HepG2 (cell line): Measurements from ENCODE around the gene TUFM. TPM values are rescaled to one million over a fixed set of nuclear protein-coding genes. Genes with fewer than 3 reads are reported as not detected.

Source experiments
- BORCS8-MEF2B ChIP-seq: sonication (generic); formaldehyde crosslinking; IDR thresholded peaks from 2 replicates; pipeline ENCODE4 v1.8.0; 2022; ENCODE audit warnings: mild to moderate bottlenecking, missing genetic modification reagents
- BRCA1 ChIP-seq: sonication (generic); formaldehyde crosslinking; IDR thresholded peaks from 2 replicates; pipeline ENCODE4 v1.4.0; 2020; ENCODE audit warnings: missing genetic modification reagents
- CBFB ChIP-seq: sonication (generic); formaldehyde crosslinking; IDR thresholded peaks from 2 replicates; pipeline ENCODE4 v1.4.0; 2020; ENCODE audit warnings: missing genetic modification reagents
- CCDC6 ChIP-seq: sonication (generic); formaldehyde crosslinking; IDR thresholded peaks from 2 replicates; pipeline ENCODE4 v1.8.1; 2022; ENCODE audit warnings: mild to moderate bottlenecking, missing genetic modification reagents, moderate library complexity
- ETS1 ChIP-seq: sonication (generic); formaldehyde crosslinking; IDR thresholded peaks from 2 replicates; pipeline ENCODE4 v1.4.0; 2020; ENCODE audit warnings: missing genetic modification reagents
- FIP1L1 ChIP-seq: fragments of 200-400 bp; formaldehyde crosslinking; IDR thresholded peaks from 2 replicates; pipeline ENCODE4 v1.6.1; 2018; ENCODE audit warnings: low read depth, mild to moderate bottlenecking, low read length, moderate library complexity, borderline replicate concordance; ENCODE audit not compliant: insufficient read depth
- GABPB1 ChIP-seq: IDR thresholded peaks from 2 replicates; pipeline ENCODE4 v1.6.1; 2016; ENCODE audit warnings: mild to moderate bottlenecking, missing genetic modification reagents, moderate library complexity, missing compliant biosample characterization
- MLLT10 ChIP-seq: sonication (generic); formaldehyde crosslinking; IDR thresholded peaks from 2 replicates; pipeline ENCODE4 v1.4.0; 2020; ENCODE audit warnings: missing genetic modification reagents
- POGK ChIP-seq: sonication (generic); formaldehyde crosslinking; conservative IDR thresholded peaks from 2 replicates; pipeline ENCODE4 v1.8.0; 2022; ENCODE audit warnings: mild to moderate bottlenecking, moderate library complexity, missing genetic modification reagents
- TEF ChIP-seq: sonication (generic); formaldehyde crosslinking; IDR thresholded peaks from 2 replicates; pipeline ENCODE4 v1.5.0; 2020; ENCODE audit warnings: missing genetic modification reagents
- XRCC5 ChIP-seq: fragments of 200-400 bp; formaldehyde crosslinking; optimal IDR thresholded peaks from 2 replicates; pipeline ENCODE3; 2017; ENCODE audit warnings: mild to moderate bottlenecking, low read length
- ZBTB1 ChIP-seq: sonication (generic); formaldehyde crosslinking; IDR thresholded peaks from 2 replicates; pipeline ENCODE4 v1.4.0; 2020; ENCODE audit warnings: missing genetic modification reagents, borderline replicate concordance
- ZFY ChIP-seq: sonication (generic); formaldehyde crosslinking; IDR thresholded peaks from 2 replicates; pipeline ENCODE4 v1.4.0; 2020; ENCODE audit warnings: missing genetic modification reagents
- ZIK1 ChIP-seq: sonication (generic); formaldehyde crosslinking; IDR thresholded peaks from 2 replicates; pipeline ENCODE4 v1.5.0; 2020; ENCODE audit warnings: mild to moderate bottlenecking, low read depth, missing genetic modification reagents, borderline replicate concordance
- ZNF138 ChIP-seq: sonication (generic); formaldehyde crosslinking; IDR thresholded peaks from 2 replicates; pipeline ENCODE4 v1.5.0; 2020; ENCODE audit warnings: mild to moderate bottlenecking, low read depth, missing genetic modification reagents
- ZNF24 ChIP-seq: fragments of 450-650 bp; IDR thresholded peaks from 2 replicates; pipeline ENCODE4 v1.6.1; 2017; ENCODE audit warnings: antibody characterized with exemption, mild to moderate bottlenecking
- ZNF280B ChIP-seq: sonication (generic); formaldehyde crosslinking; IDR thresholded peaks from 2 replicates; pipeline ENCODE4 v1.5.0; 2020; ENCODE audit warnings: missing genetic modification reagents, mild to moderate bottlenecking, borderline replicate concordance
- ZNF331 ChIP-seq: sonication (generic); formaldehyde crosslinking; IDR thresholded peaks from 2 replicates; pipeline ENCODE4 v1.4.0; 2020; ENCODE audit warnings: missing genetic modification reagents
- ZNF501 ChIP-seq: sonication (generic); formaldehyde crosslinking; IDR thresholded peaks from 2 replicates; pipeline ENCODE4 v1.5.1; 2020; ENCODE audit warnings: mild to moderate bottlenecking, moderate library complexity, missing genetic modification reagents
- polyA plus RNA-seq, 8 experiments: library from polyadenylated mRNA; depleted of rRNA in 3 of 8; stranded (reverse) in 7 of 8; unstranded in 1 of 8; fragments of >200 nt; fragmentation: Illumina TruSeq in 4 of 8; extraction: Trizol in 4 of 8; gene quantifications; 2 replicates each; pipeline versions ENCODE4 v1.2.1 to v1.2.3, GENCODE V29; 2011 to 2016; ENCODE audit warnings: low read depth in 4 of 8, missing spikeins in 1 of 8, mixed read lengths in 1 of 8; ENCODE audit not compliant: insufficient read depth in 1 of 8
- total RNA-seq, 5 experiments: library from RNA; depleted of rRNA; stranded (reverse); fragments of >200 nt; fragmentation: Illumina TruSeq; extraction: Trizol; gene quantifications; 2 replicates each; pipeline ENCODE4 v1.2.3, GENCODE V29; 2016; ENCODE audit warnings: low read depth in 1 of 5
- TF ChIP-seq, protein P1 (sequence below): sonication (generic); formaldehyde crosslinking; IDR thresholded peaks from 2 replicates; pipeline ENCODE4 v1.8.1; 2023; ENCODE audit warnings: mild to moderate bottlenecking, inconsistent platforms, moderate library complexity, missing genetic modification reagents, borderline replicate concordance
- TF ChIP-seq, protein P2 (sequence below): sonication (generic); formaldehyde crosslinking; IDR thresholded peaks from 2 replicates; pipeline ENCODE4 v1.5.0; 2020; ENCODE audit warnings: missing genetic modification reagents

Gene TUFM
- total and polyA plus RNA-seq, 2 of the 13 experiments (the other 11 are each of a cell fraction or from before 2014, with no cell fraction given): 206 to 298 TPM

GRCh38 chr16:28822520-28823290 is 23.4 kb downstream of the TUFM start, which contains the start of gene ATXN2L (continued):
- peak; percentile 70; the same call in 1 of the 2 replicates for TF ChIP-seq ZNF280B
- no peak for TF ChIP-seq MLLT10 (CRISPR knock-in tag)
- TF ChIP-seq BORCS8-MEF2B (CRISPR knock-in tag): peak; percentile 97
- TF ChIP-seq XRCC5: peak; percentile 97
- peak; percentile 49; the same call in 1 of the 2 replicates for TF ChIP-seq ZBTB1
- peak; percentile 98 for TF ChIP-seq CBFB (CRISPR knock-in tag)
- TF ChIP-seq CCDC6 (CRISPR knock-in tag): peak; percentile 80; the same call in 1 of the 2 replicates
- no peak for TF ChIP-seq FIP1L1
- peak; percentile 95 for TF ChIP-seq POGK
- peak; percentile 95 for TF ChIP-seq ZIK1 (CRISPR knock-in tag)
- peak; percentile 96 for TF ChIP-seq ZNF138
- TF ChIP-seq, protein P1, sequence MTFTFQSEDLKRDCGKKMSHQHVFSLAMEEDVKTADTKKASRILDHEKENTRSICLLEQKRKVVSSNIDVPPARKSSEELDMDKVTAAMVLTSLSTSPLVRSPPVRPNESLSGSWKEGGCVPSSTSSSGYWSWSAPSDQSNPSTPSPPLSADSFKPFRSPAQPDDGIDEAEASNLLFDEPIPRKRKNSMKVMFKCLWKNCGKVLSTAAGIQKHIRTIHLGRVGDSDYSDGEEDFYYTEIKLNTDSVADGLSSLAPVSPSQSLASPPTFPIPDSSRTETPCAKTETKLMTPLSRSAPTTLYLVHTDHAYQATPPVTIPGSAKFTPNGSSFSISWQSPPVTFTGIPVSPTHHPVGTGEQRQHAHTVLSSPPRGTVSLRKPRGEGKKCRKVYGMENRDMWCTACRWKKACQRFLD (CRISPR knock-in tag): no peak
- TF ChIP-seq ZFY: peak; percentile 73; the same call in 1 of the 2 replicates
- peak; percentile 94 for TF ChIP-seq ZNF331
- TF ChIP-seq ETS1 (CRISPR knock-in tag): no peak; the same call in none of the 2 replicates
- peak; percentile 83; the same call in 1 of the 2 replicates for TF ChIP-seq ZNF24
- TF ChIP-seq GABPB1 (CRISPR knock-in tag): peak; percentile 94
- no peak for TF ChIP-seq BRCA1 (CRISPR knock-in tag)
- TF ChIP-seq ZNF501 (CRISPR knock-in tag): peak; percentile 83
- TF ChIP-seq, protein P2, sequence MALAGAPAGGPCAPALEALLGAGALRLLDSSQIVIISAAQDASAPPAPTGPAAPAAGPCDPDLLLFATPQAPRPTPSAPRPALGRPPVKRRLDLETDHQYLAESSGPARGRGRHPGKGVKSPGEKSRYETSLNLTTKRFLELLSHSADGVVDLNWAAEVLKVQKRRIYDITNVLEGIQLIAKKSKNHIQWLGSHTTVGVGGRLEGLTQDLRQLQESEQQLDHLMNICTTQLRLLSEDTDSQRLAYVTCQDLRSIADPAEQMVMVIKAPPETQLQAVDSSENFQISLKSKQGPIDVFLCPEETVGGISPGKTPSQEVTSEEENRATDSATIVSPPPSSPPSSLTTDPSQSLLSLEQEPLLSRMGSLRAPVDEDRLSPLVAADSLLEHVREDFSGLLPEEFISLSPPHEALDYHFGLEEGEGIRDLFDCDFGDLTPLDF (CRISPR knock-in tag): peak; percentile 88
- TF ChIP-seq TEF (CRISPR knock-in tag): peak; percentile 79
